AG04450 (cell line): ENCODE results near the gene SPNS3. TPM values are rescaled to one million over a fixed set of nuclear protein-coding genes. Genes with fewer than 3 reads are reported as not detected.

ENCODE experiments used
- CTCF ChIA-PET: fragments of 300-600, 350-600 bp; formaldehyde crosslinking; extraction: SDS; loops from one replicate; lab custom pipeline; 2022; ENCODE audit warnings: antibody characterized with exemption, inconsistent platforms; lab: Charles Lee
- POLR2A ChIA-PET: fragments of 350-600 bp; formaldehyde crosslinking; extraction: SDS; loops from one replicate; lab custom pipeline; 2021; ENCODE audit warnings: antibody characterized with exemption, inconsistent platforms; lab: Yijun Ruan, JAX
- DNase-seq: peaks from one replicate; pipeline ENCODE4 v3.0.0-alpha.2; 2011; ENCODE audit warnings: low read depth, low spot score
- H3K27ac ChIP-seq: one replicate; pipeline ENCODE4 v1.5.1; 2012; ENCODE audit warnings: low read depth, low read length, control low read depth
- H3K27me3 ChIP-seq: one replicate; pipeline ENCODE4 v1.6.0; 2012; ENCODE audit warnings: low read length; ENCODE audit not compliant: control insufficient read depth, insufficient read depth
- H3K4me3 ChIP-seq: 2 replicates; pipeline ENCODE4 v1.5.1; 2011; ENCODE audit warnings: mild to moderate bottlenecking, low read depth, low read length, control low read depth
- H3K9me3 ChIP-seq: 2 replicates; pipeline ENCODE4 v1.5.1; 2012; ENCODE audit warnings: low read length; ENCODE audit not compliant: control insufficient read depth, insufficient read depth
- polyA plus RNA-seq: library from polyadenylated mRNA; depleted of rRNA; stranded (reverse); fragments of >200 nt; gene quantifications from 2 replicates; pipeline ENCODE4 v1.2.3, GENCODE V29; 2011
- TF ChIP-seq, protein P1 (sequence below): IDR thresholded peaks from 2 replicates; pipeline ENCODE4 v1.5.1; 2011; ENCODE audit warnings: low read depth, low read length, control low read depth, inconsistent platforms

Gene SPNS3
- polyA plus RNA-seq, 1 experiment, result not detected

DNA sequence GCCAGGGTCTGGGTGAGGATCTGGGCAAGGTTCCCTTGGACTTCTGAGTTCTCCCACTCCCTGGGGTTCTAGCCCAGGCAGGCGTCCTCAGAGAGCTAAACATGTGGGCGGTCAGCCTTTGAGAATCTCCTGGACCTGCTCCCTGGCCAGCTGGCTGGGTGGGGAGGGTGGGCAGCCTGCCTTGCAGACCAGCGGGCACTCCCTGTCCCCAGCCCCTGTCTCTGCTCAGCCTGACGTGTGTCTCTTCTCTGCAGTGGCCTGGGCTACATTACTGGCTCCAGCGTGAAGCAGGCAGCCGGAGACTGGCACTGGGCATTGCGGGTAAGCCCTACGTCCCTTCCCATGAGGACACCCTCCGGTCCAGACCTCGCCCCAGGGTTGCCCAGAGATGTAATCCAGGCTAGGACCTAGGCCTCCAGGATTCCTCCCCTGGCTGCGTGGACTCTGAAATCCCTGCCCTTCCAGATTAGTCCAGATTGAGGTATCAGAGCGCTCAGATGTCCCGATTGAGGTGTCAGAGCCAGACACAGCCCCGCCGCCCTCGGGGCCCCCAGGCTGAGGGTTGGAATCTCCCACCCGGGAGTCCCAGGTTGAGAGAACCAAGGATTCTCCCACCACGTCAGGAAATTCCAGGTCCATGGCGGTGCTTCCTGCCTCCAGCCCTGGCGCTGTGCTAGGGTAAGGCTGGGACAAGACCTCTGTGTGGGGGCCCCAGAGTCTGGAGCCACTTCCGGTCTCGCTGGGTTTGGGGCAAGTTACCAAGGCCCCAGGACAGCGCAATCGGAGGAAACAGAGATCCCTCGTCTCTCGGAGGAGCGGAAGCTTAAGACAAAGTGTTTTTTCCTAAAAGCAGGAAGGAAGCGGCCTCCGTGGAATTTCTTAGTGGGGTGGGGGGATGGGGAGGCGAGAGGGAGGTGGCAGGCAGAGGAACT lies 97.3 kb downstream of the SPNS3 start:
- no peak for DNase-seq

DNA sequence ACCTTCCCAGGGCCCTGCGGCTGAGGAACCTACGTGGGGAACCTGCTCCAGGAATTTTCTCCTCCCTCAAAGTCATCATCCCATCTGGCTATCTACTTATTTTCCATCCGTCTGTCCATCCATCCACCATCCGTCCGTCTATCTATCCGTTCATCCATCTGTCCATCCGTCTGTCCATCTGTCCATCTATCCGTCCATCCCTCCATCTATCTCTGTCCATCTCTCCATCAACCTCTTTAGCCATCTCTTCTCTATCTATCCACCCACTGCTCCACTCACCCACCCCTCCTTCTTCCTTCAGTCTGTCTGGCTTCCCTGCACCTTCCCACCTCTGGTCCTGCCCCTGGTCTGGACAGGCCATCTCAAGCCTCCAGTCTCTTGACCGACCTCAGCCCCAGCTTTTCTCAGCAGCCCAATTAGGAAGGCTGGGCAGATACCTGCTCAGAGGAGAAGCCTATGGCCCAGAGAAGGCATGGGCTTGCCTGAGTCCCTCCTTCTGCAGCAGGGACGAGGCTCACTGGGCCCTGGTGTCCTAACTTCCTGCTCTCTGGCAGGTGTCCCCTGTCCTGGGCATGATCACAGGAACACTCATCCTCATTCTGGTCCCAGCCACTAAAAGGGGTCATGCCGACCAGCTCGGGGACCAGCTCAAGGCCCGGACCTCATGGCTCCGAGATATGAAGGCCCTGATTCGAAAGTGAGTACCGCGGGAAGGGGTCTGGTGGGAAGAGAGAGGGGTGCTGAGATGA lies 98.4 kb downstream of the SPNS3 start:
- H3K4me3 ChIP-seq, result no peak overlapping the region
- ChIA-PET POLR2A (interaction anchor here (0.5 kb wide), 1 partner anchor 51 kb away, joined by 6 read pairs; no protein-coding TSS in a partner anchor), CTCF (no interaction called here)
- no peak for DNase-seq
- H3K9me3 ChIP-seq, result no peaks in the 10 kb centered on the region
- H3K27me3 ChIP-seq, result peaks cover 4% of the 10 kb centered on the region
- H3K27ac ChIP-seq, result no peak overlapping the region
- TF ChIP-seq, protein P1, sequence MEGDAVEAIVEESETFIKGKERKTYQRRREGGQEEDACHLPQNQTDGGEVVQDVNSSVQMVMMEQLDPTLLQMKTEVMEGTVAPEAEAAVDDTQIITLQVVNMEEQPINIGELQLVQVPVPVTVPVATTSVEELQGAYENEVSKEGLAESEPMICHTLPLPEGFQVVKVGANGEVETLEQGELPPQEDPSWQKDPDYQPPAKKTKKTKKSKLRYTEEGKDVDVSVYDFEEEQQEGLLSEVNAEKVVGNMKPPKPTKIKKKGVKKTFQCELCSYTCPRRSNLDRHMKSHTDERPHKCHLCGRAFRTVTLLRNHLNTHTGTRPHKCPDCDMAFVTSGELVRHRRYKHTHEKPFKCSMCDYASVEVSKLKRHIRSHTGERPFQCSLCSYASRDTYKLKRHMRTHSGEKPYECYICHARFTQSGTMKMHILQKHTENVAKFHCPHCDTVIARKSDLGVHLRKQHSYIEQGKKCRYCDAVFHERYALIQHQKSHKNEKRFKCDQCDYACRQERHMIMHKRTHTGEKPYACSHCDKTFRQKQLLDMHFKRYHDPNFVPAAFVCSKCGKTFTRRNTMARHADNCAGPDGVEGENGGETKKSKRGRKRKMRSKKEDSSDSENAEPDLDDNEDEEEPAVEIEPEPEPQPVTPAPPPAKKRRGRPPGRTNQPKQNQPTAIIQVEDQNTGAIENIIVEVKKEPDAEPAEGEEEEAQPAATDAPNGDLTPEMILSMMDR, result no peak

More for the DNA sequence above, 97.3 kb downstream of the SPNS3 start:
- H3K27me3 ChIP-seq, result peaks cover 8% of the 10 kb centered on the region
- no peaks in the 10 kb centered on the region for H3K9me3 ChIP-seq
- TF ChIP-seq, protein P1, result no peak
- CTCF ChIA-PET, result no interaction called here
- no peak overlapping the region for H3K27ac ChIP-seq
- H3K4me3 ChIP-seq, result no peak overlapping the region
- POLR2A ChIA-PET, result no interaction called here

DNA sequence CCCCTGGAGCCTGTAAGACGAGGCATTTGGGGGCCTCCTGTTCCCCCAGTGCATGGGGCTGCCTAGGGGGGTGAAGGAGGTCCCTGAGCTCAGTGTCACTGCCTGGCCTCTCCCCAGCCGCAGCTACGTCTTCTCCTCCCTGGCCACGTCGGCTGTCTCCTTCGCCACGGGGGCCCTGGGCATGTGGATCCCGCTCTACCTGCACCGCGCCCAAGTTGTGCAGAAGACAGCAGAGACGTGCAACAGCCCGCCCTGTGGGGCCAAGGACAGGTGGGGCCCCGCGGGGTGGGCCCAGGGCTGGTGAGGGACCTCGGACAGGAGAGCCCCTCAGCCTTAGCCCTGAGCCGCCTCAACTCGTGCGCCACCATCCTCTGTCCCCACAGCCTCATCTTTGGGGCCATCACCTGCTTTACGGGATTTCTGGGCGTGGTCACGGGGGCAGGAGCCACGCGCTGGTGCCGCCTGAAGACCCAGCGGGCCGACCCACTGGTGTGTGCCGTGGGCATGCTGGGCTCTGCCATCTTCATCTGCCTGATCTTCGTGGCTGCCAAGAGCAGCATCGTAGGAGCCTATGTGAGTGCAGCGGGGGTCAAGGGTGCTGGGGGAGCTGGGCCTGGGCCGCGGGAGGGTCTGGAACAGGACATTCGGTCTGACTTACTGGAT lies 99.3 kb downstream of the SPNS3 start:
- H3K9me3 ChIP-seq, result no peaks in the 10 kb centered on the region
- no peak overlapping the region for H3K27ac ChIP-seq
- DNase-seq, result no peak
- TF ChIP-seq, protein P1, result no peak
- ChIA-PET POLR2A (interaction anchor here (0.5 to 0.7 kb wide), 2 partner anchors 17 to 52 kb away, joined by 3 to 6 read pairs; no protein-coding TSS in a partner anchor), CTCF (no interaction called here)
- no peak overlapping the region for H3K4me3 ChIP-seq
- H3K27me3 ChIP-seq, result peaks cover 3% of the 10 kb centered on the region

DNA sequence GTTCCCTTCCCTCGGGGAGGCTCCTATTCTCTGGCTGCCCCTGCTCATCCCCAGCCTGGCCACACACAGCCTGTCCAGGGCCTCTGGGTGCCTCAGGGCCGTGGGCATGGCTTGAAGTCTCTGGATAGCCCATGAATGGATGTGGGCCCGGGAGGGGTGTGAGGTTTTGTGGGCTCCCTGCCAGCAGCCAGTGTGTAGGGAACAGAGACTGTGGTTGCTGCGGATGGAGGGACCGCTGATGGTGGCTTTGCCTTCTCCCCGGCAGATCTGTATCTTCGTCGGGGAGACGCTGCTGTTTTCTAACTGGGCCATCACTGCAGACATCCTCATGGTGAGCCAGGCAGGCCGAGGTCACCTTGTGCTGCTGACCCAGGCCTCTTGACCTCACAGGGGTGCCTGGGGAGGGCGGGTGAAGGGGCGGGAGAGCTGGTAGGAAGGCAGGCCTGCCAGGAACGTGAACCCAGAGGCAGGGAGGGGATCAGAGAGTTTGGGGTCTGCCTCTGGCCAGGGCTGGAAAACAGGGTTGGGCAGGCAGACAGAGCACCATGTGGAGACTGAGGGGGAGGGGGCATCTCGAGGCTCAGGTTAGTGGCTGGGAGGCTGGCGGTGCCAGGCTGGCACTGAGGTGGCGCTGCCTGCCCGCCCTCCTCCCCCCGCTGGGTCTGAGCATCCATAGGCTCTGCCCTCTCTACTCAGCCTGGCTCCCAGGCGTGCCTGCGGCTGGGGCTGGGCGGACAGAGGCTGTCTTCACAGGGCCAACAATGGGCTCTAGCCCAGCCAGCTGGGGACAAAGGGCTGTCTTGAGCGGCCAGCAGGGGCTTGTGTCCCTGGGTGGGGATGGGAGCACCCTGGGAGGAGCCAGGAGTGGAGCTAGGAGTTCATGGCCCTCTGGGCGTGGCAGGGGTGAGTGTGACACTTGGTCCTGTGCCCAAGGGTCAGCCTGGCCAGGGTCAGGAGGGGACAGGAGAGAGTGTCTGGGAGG lies 100.1 kb downstream of the SPNS3 start:
- POLR2A ChIA-PET, result interaction anchor here (0.7 kb wide), 1 partner anchor 18 kb away, joined by 3 read pairs; no protein-coding TSS in a partner anchor
- Histone ChIP-seq H3K27me3 (peaks cover 3% of the 10 kb centered on the region), H3K9me3 (no peaks in the 10 kb centered on the region), H3K27ac (no peak overlapping the region), H3K4me3 (no peak overlapping the region)
- TF ChIP-seq, protein P1, result no peak
- CTCF ChIA-PET, result no interaction called here
- DNase-seq, result no peak
